A673 (cell line): ENCODE data around the gene ZNF444. TPM values are rescaled to one million over a fixed set of nuclear protein-coding genes. Genes with fewer than 3 reads are reported as not detected.

Experiments
- BruUV-seq: library from RNA; stranded (reverse); fragments of 400-500 nt; replicated peaks from 2 replicates; lab custom pipeline; 2021; lab: Mats Ljungman, UMichigan
- CTCF ChIA-PET: fragments of 300-600 bp; sonication (Branson Sonifier 250); formaldehyde crosslinking; loops from one replicate; lab custom pipeline; 2022; ENCODE audit warnings: antibody characterized with exemption; lab: Charles Lee
- POLR2A ChIA-PET: fragments of 300-600 bp; sonication (Branson Sonifier 250); formaldehyde crosslinking; loops from one replicate; lab custom pipeline; 2022; ENCODE audit warnings: antibody characterized with exemption; ENCODE audit not compliant: low non-redundant PET; lab: Charles Lee
- DNase-seq: peaks from one replicate; pipeline ENCODE4 v3.0.0-alpha.2; 2015; ENCODE audit warnings: low spot score
- H3K27ac ChIP-seq: fragments of 200-600 bp; sonication (generic); 2 replicates; pipeline ENCODE4 v1.5.1; 2016; ENCODE audit warnings: mixed run types, low read depth, mild to moderate bottlenecking, mixed read lengths, antibody characterized with exemption, low read length; ENCODE audit not compliant: poor library complexity, severe bottlenecking
- H3K27me3 ChIP-seq: fragments of 200-600 bp; sonication (generic); replicated peaks from 2 replicates; pipeline ENCODE4 v1.6.1; 2017; ENCODE audit warnings: mixed run types, low read depth, mild to moderate bottlenecking, mixed read lengths, antibody characterized with exemption, low read length; ENCODE audit not compliant: insufficient read depth, poor library complexity
- H3K36me3 ChIP-seq: fragments of 200-600 bp; sonication (generic); 2 replicates; pipeline ENCODE4 v1.6.1; 2016; ENCODE audit warnings: mixed run types, mild to moderate bottlenecking, mixed read lengths, antibody characterized with exemption, low read length; ENCODE audit not compliant: insufficient read depth, poor library complexity, severe bottlenecking
- H3K4me1 ChIP-seq: fragments of 200-600 bp; sonication (generic); 2 replicates; pipeline ENCODE4 v1.6.1; 2017; ENCODE audit warnings: mixed run types, mild to moderate bottlenecking, mixed read lengths, antibody characterized with exemption, low read length; ENCODE audit not compliant: insufficient read depth, poor library complexity, severe bottlenecking
- H3K4me3 ChIP-seq: fragments of 200-600 bp; sonication (generic); 2 replicates; pipeline ENCODE4 v1.5.1; 2016; ENCODE audit warnings: low read depth, mixed run types, mild to moderate bottlenecking, mixed read lengths, low read length; ENCODE audit not compliant: poor library complexity, severe bottlenecking
- H3K9me3 ChIP-seq: fragments of 200-600 bp; sonication (generic); 2 replicates; pipeline ENCODE4 v1.6.1; 2016; ENCODE audit warnings: mixed run types, low read depth, mild to moderate bottlenecking, mixed read lengths, antibody characterized with exemption, low read length; ENCODE audit not compliant: poor library complexity, severe bottlenecking
- EZH2 ChIP-seq: fragments of 200-600 bp; sonication (generic); IDR thresholded peaks from 2 replicates; pipeline ENCODE4 v1.6.1; 2017; ENCODE audit warnings: borderline replicate concordance, low read depth, mild to moderate bottlenecking, mixed read lengths, antibody characterized with exemption, low read length; ENCODE audit not compliant: poor library complexity, severe bottlenecking
- intact Hi-C: fragments of 100-400 bp; cut with micrococcal nuclease; formaldehyde crosslinking; loops from one replicate; pipeline ENCODE4 v1.10.0; 2022; ENCODE audit not compliant: unreplicated experiment
- total RNA-seq: library from RNA; stranded (reverse); gene quantifications from 2 replicates; pipeline ENCODE4 v1.2.3, GENCODE V29; 2021
- TF ChIP-seq, protein P1 (sequence below): fragments of 300-800, 200-600 bp; sonication (generic); conservative IDR thresholded peaks from 2 replicates; pipeline ENCODE4 v1.5.1; 2017; ENCODE audit warnings: low read depth, mild to moderate bottlenecking, antibody characterized with exemption, low read length, moderate library complexity, mixed read lengths

ZNF444 gene
- total RNA-seq, 1 experiment from 2014 or later = 45.3 TPM

DNA sequence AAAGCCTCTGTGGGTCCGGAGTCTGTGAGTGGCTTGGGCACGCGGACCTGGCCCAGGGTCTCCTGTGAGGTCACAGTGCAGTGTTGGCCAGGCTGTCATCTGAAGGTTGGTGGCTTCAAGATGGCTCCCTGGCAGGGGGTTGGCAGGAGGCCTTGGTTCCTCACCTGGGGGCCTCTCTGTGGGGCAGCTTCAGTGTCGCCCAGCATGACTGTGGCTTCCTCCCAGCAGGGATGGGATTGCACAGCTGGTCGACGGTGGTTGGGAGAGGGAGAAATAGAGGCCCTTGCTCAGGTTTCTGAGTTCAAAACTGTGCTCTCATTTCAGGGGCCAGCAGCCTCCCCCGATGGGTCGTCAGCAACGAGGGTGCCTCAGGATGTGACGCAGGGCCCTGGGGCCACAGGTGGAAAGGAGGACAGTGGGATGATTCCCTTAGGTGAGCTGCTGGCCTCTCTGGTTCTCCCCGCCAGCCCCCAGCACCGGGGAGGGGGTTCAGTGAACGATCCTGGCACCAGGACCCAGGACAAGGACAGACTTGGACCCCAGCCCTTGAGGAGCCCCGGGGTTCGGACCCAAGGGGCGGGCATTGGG is 17.2 kb downstream of the ZNF444 start:
- intact Hi-C loops = no loop called here
- no peaks in the 10 kb centered on the region for H3K27me3 ChIP-seq
- H3K4me3 ChIP-seq = no peak overlapping the region
- no TSS peak for BruUV-seq
- H3K36me3 ChIP-seq = peaks cover 15% of the 10 kb centered on the region
- ChIA-PET CTCF (no interaction called here), POLR2A (no interaction called here)
- H3K27ac ChIP-seq = no peak overlapping the region
- H3K9me3 ChIP-seq = no peaks in the 10 kb centered on the region
- no peak for DNase-seq
- no peaks in the 10 kb centered on the region for H3K4me1 ChIP-seq
- TF ChIP-seq, protein P1, sequence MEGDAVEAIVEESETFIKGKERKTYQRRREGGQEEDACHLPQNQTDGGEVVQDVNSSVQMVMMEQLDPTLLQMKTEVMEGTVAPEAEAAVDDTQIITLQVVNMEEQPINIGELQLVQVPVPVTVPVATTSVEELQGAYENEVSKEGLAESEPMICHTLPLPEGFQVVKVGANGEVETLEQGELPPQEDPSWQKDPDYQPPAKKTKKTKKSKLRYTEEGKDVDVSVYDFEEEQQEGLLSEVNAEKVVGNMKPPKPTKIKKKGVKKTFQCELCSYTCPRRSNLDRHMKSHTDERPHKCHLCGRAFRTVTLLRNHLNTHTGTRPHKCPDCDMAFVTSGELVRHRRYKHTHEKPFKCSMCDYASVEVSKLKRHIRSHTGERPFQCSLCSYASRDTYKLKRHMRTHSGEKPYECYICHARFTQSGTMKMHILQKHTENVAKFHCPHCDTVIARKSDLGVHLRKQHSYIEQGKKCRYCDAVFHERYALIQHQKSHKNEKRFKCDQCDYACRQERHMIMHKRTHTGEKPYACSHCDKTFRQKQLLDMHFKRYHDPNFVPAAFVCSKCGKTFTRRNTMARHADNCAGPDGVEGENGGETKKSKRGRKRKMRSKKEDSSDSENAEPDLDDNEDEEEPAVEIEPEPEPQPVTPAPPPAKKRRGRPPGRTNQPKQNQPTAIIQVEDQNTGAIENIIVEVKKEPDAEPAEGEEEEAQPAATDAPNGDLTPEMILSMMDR = no peak
- no peak for TF ChIP-seq EZH2

GRCh38 chr19:56159009-56159559 is 18.0 kb downstream of the ZNF444 start:
- ChIA-PET CTCF (no interaction called here), POLR2A (no interaction called here)
- TF ChIP-seq, protein P1 = no peak
- TF ChIP-seq EZH2 = no peak
- H3K4me1 ChIP-seq = no peaks in the 10 kb centered on the region
- H3K9me3 ChIP-seq = no peaks in the 10 kb centered on the region
- H3K27me3 ChIP-seq = no peaks in the 10 kb centered on the region
- no peak overlapping the region for H3K4me3 ChIP-seq
- H3K36me3 ChIP-seq = peaks cover 15% of the 10 kb centered on the region
- no peak overlapping the region for H3K27ac ChIP-seq
- no peak for DNase-seq
- intact Hi-C loops = no loop called here
- BruUV-seq = no TSS peak

- no peak for TF ChIP-seq EZH2
- TF ChIP-seq, protein P1 = no peak
- ChIA-PET POLR2A (no interaction called here), CTCF (no interaction called here)
- Histone ChIP-seq H3K4me3 (no peak overlapping the region), H3K36me3 (peaks cover 15% of the 10 kb centered on the region), H3K4me1 (no peaks in the 10 kb centered on the region), H3K27me3 (no peaks in the 10 kb centered on the region), H3K27ac (no peak overlapping the region), H3K9me3 (no peaks in the 10 kb centered on the region)
- no peak for DNase-seq
- BruUV-seq = no TSS peak
- intact Hi-C loops = no loop called here
Observed at GRCh38 chr19:56159622-56160271, 18.7 kb downstream of the ZNF444 start.
